Esophagus squamous epithelium (tissue), 5 donors: Measurements from ENCODE around the gene ZDHHC14. TPM values are rescaled to one million over a fixed set of nuclear protein-coding genes. Genes with fewer than 3 reads are reported as not detected.

Experiments used
- DNase-seq: peaks from one replicate; lab custom pipeline; 2025; lab: John Stamatoyannopoulos, UW
- H3K27ac ChIP-seq, 4 donors: fragments of 200-600 bp; sonication (generic); one replicate each; pipeline ENCODE4 v1.5.1; 2016 to 2019; ENCODE audit warnings: mild to moderate bottlenecking in 1 of 4
- H3K27me3 ChIP-seq, 4 donors: fragments of 200-600 bp; sonication (generic); 1 replicate in 3 of 4; 2 replicates in 1 of 4; pipeline versions ENCODE4 v1.5.1 to v1.6.0; 2017 to 2021; ENCODE audit warnings: antibody characterized with exemption in 1 of 4
- H3K36me3 ChIP-seq, 3 donors: fragments of 200-600 bp; sonication (generic); one replicate each; pipeline ENCODE4 v1.5.1; 2016 to 2019
- H3K4me1 ChIP-seq, 3 donors: fragments of 200-600 bp; sonication (generic); one replicate each; pipeline ENCODE4 v1.5.1; 2017 to 2019
- H3K4me3 ChIP-seq, 4 donors: fragments of 200-600 bp; sonication (generic); 1 replicate in 3 of 4; 2 replicates in 1 of 4; pipeline ENCODE4 v1.5.1; 2016 to 2019; ENCODE audit warnings: mild to moderate bottlenecking in 2 of 4, moderate library complexity in 1 of 4
- H3K9me3 ChIP-seq, 3 donors: fragments of 200-600 bp; sonication (generic); one replicate each; pipeline ENCODE4 v1.5.1; 2016 to 2019
- POLR2A ChIP-seq, 4 donors: fragments of 450-650 bp; IDR thresholded peaks; one replicate each; pipeline ENCODE4 v1.6.1; 2017; ENCODE audit warnings: antibody characterized with exemption in 4 of 4, mild to moderate bottlenecking in 4 of 4, moderate library complexity in 3 of 4
- WGBS, 2 donors: methylation state at CpG; one replicate each; pipeline ENCODE4 v1.1.5; 2018; 5-methylcytosine and 5-hydroxymethylcytosine counted together
- intact Hi-C: fragments of 100-400 bp; cut with DNase I; formaldehyde crosslinking; loops from one replicate; pipeline ENCODE4 v1.15.0; 2022
- total RNA-seq, 4 donors: library from RNA; depleted of rRNA; stranded (reverse); fragments of >200 nt; gene quantifications; one replicate each; pipeline ENCODE4 v1.1.0, GENCODE V29; 2016
- TF ChIP-seq, protein P1 (sequence below), 6 experiments: fragments of 450-650 bp in 4 of 6; fragments of 200-600 bp in 2 of 6; sonication (generic) in 2 of 6; IDR thresholded peaks; one replicate each; pipeline ENCODE4 v1.5.1; 2016 to 2019; ENCODE audit warnings: antibody characterized with exemption in 6 of 6, mild to moderate bottlenecking in 4 of 6, moderate library complexity in 4 of 6
- donor health status: DM: yes; HTN: yes; CAD: no.

Gene ZDHHC14
- total RNA-seq, 4 donors from 2014 or later = 6.1 to 15.6 (median 6.9) TPM

DNA sequence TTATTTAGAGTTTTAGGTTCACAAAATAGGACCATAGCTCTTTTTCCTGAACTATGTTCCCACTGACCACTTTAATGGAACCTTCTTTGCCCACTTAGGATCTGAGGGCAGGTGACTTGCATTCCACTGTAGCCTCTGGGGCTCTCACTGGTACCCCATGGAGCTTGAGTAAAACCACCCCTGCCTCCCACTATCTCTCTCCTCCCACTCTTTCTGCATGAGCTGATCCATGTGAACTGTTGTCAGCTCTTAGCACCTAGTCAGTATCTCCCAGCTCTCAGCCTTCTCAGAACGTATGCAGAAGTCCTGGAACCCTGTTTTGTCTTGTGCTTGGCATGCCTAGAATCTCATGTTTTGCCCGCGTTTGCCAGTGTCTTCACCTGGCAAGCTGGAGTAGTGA lies 241.4 kb downstream of the ZDHHC14 start:
- Histone ChIP-seq H3K27ac (no peak overlapping the region), H3K36me3 (no peaks in the 10 kb centered on the region), H3K27me3 (no peaks in the 10 kb centered on the region), H3K4me3 (no peak overlapping the region), H3K9me3 (no peaks in the 10 kb centered on the region), H3K4me1 (peaks cover 0 to 22% (median 4%) of the 10 kb centered on the region in 3 donors)
- DNase-seq = no peak
- intact Hi-C loops = no loop called here
- 89 to 96% methylated on average over 3 of the region's 3 CpGs for WGBS, 2 donors
- TF ChIP-seq, protein P1, sequence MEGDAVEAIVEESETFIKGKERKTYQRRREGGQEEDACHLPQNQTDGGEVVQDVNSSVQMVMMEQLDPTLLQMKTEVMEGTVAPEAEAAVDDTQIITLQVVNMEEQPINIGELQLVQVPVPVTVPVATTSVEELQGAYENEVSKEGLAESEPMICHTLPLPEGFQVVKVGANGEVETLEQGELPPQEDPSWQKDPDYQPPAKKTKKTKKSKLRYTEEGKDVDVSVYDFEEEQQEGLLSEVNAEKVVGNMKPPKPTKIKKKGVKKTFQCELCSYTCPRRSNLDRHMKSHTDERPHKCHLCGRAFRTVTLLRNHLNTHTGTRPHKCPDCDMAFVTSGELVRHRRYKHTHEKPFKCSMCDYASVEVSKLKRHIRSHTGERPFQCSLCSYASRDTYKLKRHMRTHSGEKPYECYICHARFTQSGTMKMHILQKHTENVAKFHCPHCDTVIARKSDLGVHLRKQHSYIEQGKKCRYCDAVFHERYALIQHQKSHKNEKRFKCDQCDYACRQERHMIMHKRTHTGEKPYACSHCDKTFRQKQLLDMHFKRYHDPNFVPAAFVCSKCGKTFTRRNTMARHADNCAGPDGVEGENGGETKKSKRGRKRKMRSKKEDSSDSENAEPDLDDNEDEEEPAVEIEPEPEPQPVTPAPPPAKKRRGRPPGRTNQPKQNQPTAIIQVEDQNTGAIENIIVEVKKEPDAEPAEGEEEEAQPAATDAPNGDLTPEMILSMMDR (IDR thresholded peaks at IDR 0.05) = no peak
- no peak for TF ChIP-seq POLR2A (IDR thresholded peaks at IDR 0.05)

DNA sequence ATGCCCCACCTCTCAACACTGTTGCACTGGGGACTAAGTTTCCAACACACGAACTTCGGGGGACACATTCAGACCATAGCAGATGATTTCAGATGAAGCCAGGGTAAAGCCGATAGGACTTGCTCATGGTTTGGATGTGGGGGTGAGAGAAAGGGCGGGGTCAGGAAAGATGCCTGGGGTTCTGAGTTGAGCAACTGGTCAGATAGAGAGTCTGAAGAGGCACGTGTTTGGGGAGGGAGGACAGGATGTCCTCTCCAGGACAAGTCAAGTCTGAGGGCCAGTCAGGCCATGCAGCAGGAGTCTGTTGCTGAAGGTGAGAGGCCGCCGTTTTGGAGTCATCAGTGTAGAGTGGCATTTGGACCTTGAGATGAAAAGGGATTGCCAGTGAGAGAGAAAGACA lies 244.1 kb downstream of the ZDHHC14 start:
- no peak overlapping the region for H3K4me3 ChIP-seq
- H3K4me1 ChIP-seq = peaks cover 0 to 19% (median 4%) of the 10 kb centered on the region in 3 donors
- no peak for DNase-seq
- WGBS, 2 donors = 76 to 89% methylated on average over 7 of the region's 7 CpGs
- no peaks in the 10 kb centered on the region for H3K27me3 ChIP-seq
- H3K9me3 ChIP-seq = no peaks in the 10 kb centered on the region
- no peak for TF ChIP-seq POLR2A (IDR thresholded peaks at IDR 0.05)
- TF ChIP-seq, protein P1 (IDR thresholded peaks at IDR 0.05) = no peak
- no peak overlapping the region for H3K27ac ChIP-seq
- intact Hi-C loops = no loop called here
- H3K36me3 ChIP-seq = no peaks in the 10 kb centered on the region

DNA sequence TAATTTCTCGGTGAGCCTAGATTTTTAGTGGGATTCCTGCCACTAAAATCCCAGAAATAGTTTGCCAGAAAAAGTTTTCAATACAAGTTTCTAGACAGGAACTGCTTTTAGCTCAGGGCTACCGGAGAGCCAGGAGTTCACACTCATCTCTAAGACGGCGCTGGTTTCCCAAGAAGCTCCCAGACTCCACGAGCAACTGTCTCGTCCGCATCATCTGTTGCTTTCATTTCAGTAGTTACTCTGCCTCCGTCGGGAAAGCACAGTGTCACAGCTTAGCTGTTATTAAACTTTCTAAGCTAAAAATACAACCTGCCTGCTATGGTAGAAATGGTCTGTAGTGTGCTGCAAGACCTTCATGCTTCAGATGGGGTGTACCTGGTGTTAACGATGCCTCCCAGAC lies 244.8 kb downstream of the ZDHHC14 start:
- H3K36me3 ChIP-seq = no peaks in the 10 kb centered on the region
- no peak for DNase-seq
- intact Hi-C loops = no loop called here
- WGBS, 2 donors = 73 to 89% methylated on average over 10 of the region's 10 CpGs
- H3K27ac ChIP-seq = no peak overlapping the region
- no peaks in the 10 kb centered on the region for H3K27me3 ChIP-seq
- H3K4me3 ChIP-seq = no peak overlapping the region
- H3K4me1 ChIP-seq = peaks cover 0 to 12% (median 0%) of the 10 kb centered on the region in 3 donors
- TF ChIP-seq POLR2A (IDR thresholded peaks at IDR 0.05) = no peak
- TF ChIP-seq, protein P1 (IDR thresholded peaks at IDR 0.05) = no peak
- no peaks in the 10 kb centered on the region for H3K9me3 ChIP-seq

DNA sequence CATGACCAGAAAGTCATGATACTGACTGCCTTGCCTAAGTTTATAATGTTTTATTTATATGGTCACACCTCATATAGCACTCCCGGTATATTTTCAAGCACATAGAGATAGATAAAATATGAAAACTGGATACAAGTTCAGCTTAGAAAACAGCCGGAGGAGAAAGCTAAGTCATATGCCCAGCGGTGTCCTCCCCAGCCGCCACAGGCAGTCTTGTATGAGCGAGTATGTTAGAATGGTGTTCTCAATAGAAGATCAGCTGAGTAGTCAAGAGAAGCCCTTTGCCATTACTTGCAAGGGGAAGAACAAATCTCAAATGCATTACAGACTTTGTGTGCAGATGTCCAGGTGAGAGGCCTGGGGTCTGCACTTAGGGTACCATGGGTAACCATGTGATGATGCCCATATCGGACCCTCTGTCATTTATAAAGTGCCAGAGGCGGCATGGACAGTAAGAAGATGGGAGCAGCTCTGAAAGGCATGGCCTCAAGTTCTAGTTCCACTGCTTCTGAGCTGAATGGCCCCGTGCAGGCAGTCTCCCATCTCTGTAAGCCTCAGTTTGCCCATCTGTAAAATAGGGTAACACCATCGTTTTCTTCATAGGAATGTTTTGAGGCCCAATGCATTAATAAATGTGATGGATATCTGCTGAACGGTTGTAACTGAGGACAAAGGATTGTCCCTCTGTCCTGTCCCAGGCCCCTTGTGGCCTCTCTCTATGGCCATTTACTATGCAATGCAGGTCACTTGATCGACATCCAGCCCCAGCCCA lies 246.4 kb downstream of the ZDHHC14 start:
- 89 to 92% methylated on average over 11 of the region's 11 CpGs for WGBS, 2 donors
- intact Hi-C loops = no loop called here

DNA sequence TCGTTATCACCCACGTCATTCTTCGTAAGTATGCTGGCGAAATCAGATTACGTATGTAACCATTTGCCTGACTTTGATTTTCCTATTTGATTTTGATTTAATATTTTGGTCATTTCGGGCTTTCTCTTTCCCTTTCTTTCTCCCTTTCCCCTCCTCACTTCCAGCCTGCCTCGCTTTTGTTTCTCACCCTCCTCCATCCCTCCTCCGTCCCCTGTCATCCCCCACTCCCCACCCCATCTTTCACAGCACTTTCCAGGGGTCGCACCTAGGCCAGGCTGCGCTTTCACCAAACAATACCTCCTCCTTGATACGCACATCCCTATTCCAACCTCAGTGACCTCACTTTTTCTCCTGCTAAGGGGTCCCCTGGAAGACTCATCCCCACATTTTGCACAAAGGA lies 247.5 kb downstream of the ZDHHC14 start:
- 89 to 92% methylated on average over 11 of the region's 11 CpGs for WGBS, 2 donors
- no peaks in the 10 kb centered on the region for H3K4me1 ChIP-seq
- no peaks in the 10 kb centered on the region for H3K36me3 ChIP-seq
- no peak overlapping the region for H3K4me3 ChIP-seq
- intact Hi-C loops = no loop called here
- TF ChIP-seq, protein P1 (IDR thresholded peaks at IDR 0.05) = no peak
- TF ChIP-seq POLR2A (IDR thresholded peaks at IDR 0.05) = no peak
- no peaks in the 10 kb centered on the region for H3K27me3 ChIP-seq
- no peak for DNase-seq
- no peak overlapping the region for H3K27ac ChIP-seq
- no peaks in the 10 kb centered on the region for H3K9me3 ChIP-seq

More for the DNA sequence above, 246.4 kb downstream of the ZDHHC14 start:
- Histone ChIP-seq H3K9me3 (no peaks in the 10 kb centered on the region), H3K27me3 (no peaks in the 10 kb centered on the region), H3K4me3 (no peak overlapping the region), H3K36me3 (no peaks in the 10 kb centered on the region), H3K4me1 (peaks cover 0 to 5% (median 0%) of the 10 kb centered on the region in 3 donors), H3K27ac (no peak overlapping the region)
- DNase-seq = no peak
- TF ChIP-seq POLR2A (IDR thresholded peaks at IDR 0.05) = no peak
